ENCODE measurements around the gene ASAP2. TPM values are rescaled to one million over a fixed set of nuclear protein-coding genes. Genes with fewer than 3 reads are reported as not detected.

Gene ASAP2
- total RNA-seq, 1 donor from 2014 or later, result 10.0 TPM

DNA sequence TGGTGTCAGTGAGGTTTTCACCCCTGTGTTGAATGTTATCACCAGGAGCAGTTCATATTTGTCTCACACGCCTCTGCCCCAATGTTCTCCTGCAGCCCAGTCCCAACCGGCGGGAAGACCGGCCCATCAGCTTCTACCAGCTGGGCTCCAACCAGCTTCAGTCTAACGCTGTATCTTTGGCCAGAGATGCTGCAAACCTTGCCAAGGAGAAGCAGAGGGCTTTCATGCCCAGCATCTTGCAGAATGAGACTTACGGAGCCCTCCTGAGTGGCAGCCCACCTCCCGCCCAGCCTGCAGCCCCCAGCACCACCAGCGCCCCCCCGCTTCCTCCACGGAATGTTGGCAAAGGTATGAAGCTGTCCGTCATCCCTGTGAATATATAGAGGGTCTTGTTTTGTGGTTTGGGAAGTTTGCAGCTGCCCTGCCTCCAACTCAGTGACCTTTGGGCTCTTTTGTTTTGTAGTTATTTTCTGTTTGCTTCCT, 181.6 kb downstream of the ASAP2 start:
- Histone ChIP-seq H3K36me3 (peaks cover 70% of the 10 kb centered on the region), H3K9me3 (replicated peaks) (no peaks in the 10 kb centered on the region), H3K4me1 (peaks cover 30% of the 10 kb centered on the region), H3K27me3 (ENCODE audit: low read depth) (no peaks in the 10 kb centered on the region), H3K4me3 (no peak overlapping the region), H3K27ac (replicated peaks) (no peak overlapping the region)
- TF ChIP-seq, protein P1, sequence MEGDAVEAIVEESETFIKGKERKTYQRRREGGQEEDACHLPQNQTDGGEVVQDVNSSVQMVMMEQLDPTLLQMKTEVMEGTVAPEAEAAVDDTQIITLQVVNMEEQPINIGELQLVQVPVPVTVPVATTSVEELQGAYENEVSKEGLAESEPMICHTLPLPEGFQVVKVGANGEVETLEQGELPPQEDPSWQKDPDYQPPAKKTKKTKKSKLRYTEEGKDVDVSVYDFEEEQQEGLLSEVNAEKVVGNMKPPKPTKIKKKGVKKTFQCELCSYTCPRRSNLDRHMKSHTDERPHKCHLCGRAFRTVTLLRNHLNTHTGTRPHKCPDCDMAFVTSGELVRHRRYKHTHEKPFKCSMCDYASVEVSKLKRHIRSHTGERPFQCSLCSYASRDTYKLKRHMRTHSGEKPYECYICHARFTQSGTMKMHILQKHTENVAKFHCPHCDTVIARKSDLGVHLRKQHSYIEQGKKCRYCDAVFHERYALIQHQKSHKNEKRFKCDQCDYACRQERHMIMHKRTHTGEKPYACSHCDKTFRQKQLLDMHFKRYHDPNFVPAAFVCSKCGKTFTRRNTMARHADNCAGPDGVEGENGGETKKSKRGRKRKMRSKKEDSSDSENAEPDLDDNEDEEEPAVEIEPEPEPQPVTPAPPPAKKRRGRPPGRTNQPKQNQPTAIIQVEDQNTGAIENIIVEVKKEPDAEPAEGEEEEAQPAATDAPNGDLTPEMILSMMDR (IDR thresholded peaks at IDR 0.05; ENCODE audit: borderline replicate concordance), result no peak
- no peak for DNase-seq
- intact Hi-C loops (cut with micrococcal nuclease), result no loop called here

DNA sequence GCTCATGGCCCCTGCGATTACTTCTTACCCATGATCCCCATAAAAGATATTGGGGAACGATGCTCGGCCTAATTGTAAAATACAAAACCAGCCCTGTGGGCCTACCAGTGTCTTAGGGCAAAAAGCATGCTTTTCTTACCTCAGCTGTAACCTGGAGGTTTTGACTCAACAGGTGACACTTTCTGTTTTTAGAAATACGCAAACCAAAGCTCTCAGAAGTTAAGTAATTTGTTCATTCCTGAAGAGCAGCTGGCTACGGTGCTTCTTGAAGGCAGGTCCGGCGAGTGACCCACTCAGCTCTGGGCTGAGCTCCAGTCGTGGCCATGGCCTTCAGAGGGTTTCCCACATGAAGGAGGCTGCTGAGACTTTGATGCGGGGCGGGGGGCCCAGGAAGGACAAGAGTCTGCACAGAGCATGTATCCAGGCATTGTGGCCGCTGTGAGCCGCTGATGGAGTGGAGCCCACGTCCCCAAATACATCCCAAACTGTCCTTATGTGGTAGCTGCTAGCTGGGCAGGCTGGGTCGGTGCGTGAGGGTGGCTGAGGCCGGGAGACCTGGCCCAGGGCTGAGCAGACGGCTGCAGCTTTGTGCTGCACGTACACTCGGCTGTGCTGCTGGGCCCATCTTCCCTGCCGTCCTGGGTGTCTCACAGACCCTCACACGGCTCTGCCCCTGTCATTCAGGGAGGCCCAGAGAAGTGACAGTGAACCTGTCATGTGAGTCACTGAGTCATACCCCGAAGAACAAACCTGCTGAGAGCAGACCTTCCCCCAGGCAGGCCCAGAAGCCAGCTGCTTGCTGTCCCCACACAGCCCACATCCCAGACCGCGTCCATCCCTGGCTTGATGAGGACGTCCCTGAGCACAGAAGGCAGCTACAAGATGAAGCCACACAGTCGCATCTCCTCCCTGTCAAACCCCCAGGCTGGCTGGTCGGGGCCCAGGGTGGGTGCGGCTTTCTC, 182.6 kb downstream of the ASAP2 start:
- Histone ChIP-seq H3K4me3 (no peak overlapping the region), H3K36me3 (peaks cover 61% of the 10 kb centered on the region), H3K27me3 (ENCODE audit: low read depth) (no peaks in the 10 kb centered on the region), H3K9me3 (replicated peaks) (no peaks in the 10 kb centered on the region), H3K27ac (replicated peaks) (no peak overlapping the region), H3K4me1 (peaks cover 38% of the 10 kb centered on the region)
- TF ChIP-seq, protein P1 (IDR thresholded peaks at IDR 0.05; ENCODE audit: borderline replicate concordance), result no peak
- no peak for DNase-seq
- intact Hi-C loops (cut with micrococcal nuclease), result no loop called here

DNA sequence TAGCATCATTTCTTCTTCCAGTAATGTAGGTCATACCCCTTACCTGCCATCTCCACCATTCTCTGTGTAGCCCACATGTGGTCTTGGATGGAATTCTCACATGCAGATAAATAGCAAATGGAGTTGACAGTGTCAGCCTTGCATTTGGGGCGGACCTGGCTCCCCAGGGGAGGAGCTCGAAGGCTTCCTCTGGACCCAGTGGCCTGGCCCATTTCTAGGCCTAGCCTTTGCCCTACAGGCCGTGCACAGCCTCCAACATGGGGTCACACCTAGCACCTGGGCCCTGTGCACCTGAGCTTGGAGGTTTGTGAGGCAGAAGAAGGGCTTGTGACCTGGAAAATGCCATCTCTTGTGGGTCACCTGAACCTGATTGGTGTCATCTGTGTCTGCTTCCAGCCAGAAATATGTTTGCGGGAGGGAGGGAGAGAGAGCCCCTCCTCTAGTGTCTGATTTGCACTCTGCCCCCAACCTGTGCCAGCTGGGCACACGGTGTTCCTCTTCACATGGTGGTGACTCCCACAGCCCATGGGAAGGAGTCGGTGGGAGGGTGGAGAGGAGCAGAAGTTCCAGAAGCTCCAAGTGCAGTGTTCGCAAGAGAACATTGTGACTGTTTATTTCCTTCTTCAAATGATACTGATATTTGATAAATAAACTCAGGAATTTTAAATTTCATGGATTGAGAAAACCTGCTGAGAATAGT, 183.7 kb downstream of the ASAP2 start:
- Histone ChIP-seq H3K4me3 (no peak overlapping the region), H3K36me3 (peaks cover 60% of the 10 kb centered on the region), H3K9me3 (replicated peaks) (no peaks in the 10 kb centered on the region), H3K27ac (replicated peaks) (no peak overlapping the region), H3K27me3 (ENCODE audit: low read depth) (no peaks in the 10 kb centered on the region), H3K4me1 (peaks cover 37% of the 10 kb centered on the region)
- TF ChIP-seq, protein P1 (IDR thresholded peaks at IDR 0.05; ENCODE audit: borderline replicate concordance), result no peak
- intact Hi-C loops (cut with micrococcal nuclease), result no loop called here
- DNase-seq, result no peak

DNA sequence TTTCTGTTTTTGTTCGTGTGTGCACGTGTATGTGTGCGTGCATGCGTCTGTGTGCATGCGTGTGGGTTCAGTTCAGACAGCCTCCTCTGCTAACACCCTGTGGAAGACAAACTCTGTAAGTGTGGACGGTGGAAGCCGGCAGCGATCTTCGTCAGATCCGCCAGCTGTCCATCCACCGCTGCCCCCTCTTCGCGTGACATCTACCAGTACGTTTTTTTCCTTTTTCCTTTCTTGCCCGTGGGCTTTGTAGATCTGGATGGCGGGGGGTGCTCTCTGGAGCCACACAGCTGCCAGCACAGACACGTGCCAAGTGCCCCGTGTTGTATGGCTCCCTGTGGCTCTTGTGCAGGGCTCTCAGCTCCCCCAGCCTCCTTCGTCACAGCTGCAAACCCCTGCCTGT, 184.4 kb downstream of the ASAP2 start:
- DNase-seq, result no peak
- Histone ChIP-seq H3K27ac (replicated peaks) (no peak overlapping the region), H3K4me1 (peaks cover 31% of the 10 kb centered on the region), H3K4me3 (no peak overlapping the region), H3K9me3 (replicated peaks) (no peaks in the 10 kb centered on the region), H3K27me3 (ENCODE audit: low read depth) (no peaks in the 10 kb centered on the region), H3K36me3 (peaks cover 55% of the 10 kb centered on the region)
- intact Hi-C loops (cut with micrococcal nuclease), result no loop called here
- TF ChIP-seq, protein P1 (IDR thresholded peaks at IDR 0.05; ENCODE audit: borderline replicate concordance), result no peak

DNA sequence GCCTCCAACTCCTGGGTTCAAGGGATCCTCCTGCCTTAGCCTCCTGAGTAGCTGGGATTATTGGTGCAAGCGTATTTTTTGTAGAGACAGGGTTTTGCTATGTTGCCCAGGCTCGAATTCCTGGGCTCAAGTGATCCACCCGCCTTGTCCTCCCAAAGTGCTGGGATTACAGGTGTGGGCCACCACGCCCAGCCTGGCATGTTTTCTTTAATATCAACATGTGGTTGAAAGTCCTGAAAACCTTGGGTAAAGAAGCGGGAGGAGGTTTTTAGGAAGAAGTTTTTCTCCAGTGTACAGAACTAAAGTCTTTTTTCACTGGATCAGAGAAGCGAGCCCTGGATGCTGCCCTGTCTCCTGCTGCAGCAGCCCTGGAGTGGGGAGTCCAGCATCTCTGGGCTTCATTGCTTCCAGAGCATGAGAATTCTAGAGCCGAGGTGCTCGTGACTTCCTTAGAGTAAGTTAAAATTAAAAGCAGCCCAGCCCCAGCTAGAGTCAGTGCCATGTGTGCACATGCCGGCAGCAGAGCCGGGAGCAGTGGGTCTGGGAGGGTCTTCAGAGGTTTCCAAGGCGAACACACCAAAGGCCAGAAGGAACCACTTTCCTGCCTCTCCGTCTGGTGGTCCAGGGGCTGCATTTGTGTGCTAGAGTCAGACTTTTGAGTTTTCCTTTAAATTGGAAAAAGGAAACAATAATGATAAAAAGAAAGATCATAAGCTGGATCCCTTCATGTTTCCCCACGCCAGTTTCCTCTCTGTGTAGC, 185.5 kb downstream of the ASAP2 start:
- Histone ChIP-seq H3K27me3 (ENCODE audit: low read depth) (no peaks in the 10 kb centered on the region), H3K36me3 (peaks cover 60% of the 10 kb centered on the region), H3K4me1 (peaks cover 23% of the 10 kb centered on the region), H3K4me3 (no peak overlapping the region), H3K9me3 (replicated peaks) (no peaks in the 10 kb centered on the region), H3K27ac (replicated peaks) (peak overlapping the region; percentile 80)
- intact Hi-C loops (cut with micrococcal nuclease), result no loop called here
- DNase-seq, result no peak
- TF ChIP-seq, protein P1 (IDR thresholded peaks at IDR 0.05; ENCODE audit: borderline replicate concordance), result no peak
